GM12891 (cell line): ENCODE data around the gene NAPEPLD.

Experiments used
- POLR2A ChIP-seq: IDR thresholded peaks from 2 replicates; pipeline ENCODE4 v1.6.1; 2011; ENCODE audit warnings: low read depth, low read length, control low read depth
- POLR2AphosphoS5 ChIP-seq: IDR thresholded peaks from 2 replicates; pipeline ENCODE4 v1.6.1; 2011; ENCODE audit warnings: low read depth, low read length, control low read depth

DNA sequence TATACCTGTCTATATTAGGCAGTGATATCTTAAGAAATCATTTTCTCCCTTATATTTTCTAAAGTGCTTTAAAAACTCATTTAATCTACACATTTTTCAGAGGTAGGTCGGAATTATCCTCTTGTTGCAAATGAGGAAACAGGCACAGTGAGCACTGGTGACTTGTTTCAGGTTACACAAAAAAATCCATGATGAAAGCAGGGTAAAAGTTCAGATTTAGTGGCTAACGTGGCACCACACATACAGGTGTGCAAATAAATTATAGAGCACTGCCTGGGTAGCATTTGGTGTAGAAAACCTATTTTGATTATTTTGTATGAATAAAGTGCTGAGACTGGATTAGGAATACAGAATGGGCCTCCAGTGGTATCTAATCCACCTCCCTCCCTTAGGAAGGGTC lies 47.4 kb downstream of the NAPEPLD start:
- TF ChIP-seq POLR2A (no peak), POLR2AphosphoS5 (no peak)
